NCI-H146 (cell line): ENCODE measurements around the gene MARF1.
A peak's percentile ranks its signal among the peaks of the same experiment; 100 is the strongest.
"Not testable (repeated sequence)": the region's sequence is repeated elsewhere in the genome, so short reads cannot be mapped to it uniquely, and the experiment has no call there.

Experiments used
- DNase-seq: peaks from one replicate; lab custom pipeline; 2025; lab: John Stamatoyannopoulos, UW

Gene MARF1

GRCh38 chr16:15650698-15651171 is 7.8 kb upstream of the MARF1 start:
- no peak for DNase-seq

GRCh38 chr16:15650019-15650697 is 7.2 kb upstream of the MARF1 start, which contains the start of gene NDE1:
TSS of gene NDE1 (plus strand) at chr16:15650245. CDS start at chr16:15664779, 14,534 bp downstream.
- peak; percentile 93 for DNase-seq

- no peak for DNase-seq
Measured at GRCh38 chr16:15649727-15650018, 6.7 kb upstream of the MARF1 start.

- DNase-seq, result not testable (repeated sequence)
Measured at GRCh38 chr16:15649311-15649710, 6.4 kb upstream of the MARF1 start.

- DNase-seq, result no peak
Measured at GRCh38 chr16:15648135-15648730, 5.3 kb upstream of the MARF1 start.

- DNase-seq, result peak; percentile 16
Measured at GRCh38 chr16:15647294-15648014, 4.5 kb upstream of the MARF1 start.

GRCh38 chr16:15646557-15647293 is 3.8 kb upstream of the MARF1 start:
- not testable (repeated sequence) for DNase-seq

GRCh38 chr16:15644962-15645465 is 2.1 kb upstream of the MARF1 start:
- DNase-seq, result peak; percentile 16

- peak; percentile 96 for DNase-seq
Measured at GRCh38 chr16:15644267-15644961, 1.5 kb upstream of the MARF1 start.

GRCh38 chr16:15643946-15644250 is 944 bp upstream of the MARF1 start:
- no peak for DNase-seq

GRCh38 chr16:15642557-15643047 is 352 bp downstream of the MARF1 start:
- DNase-seq, result peak; percentile 85

- DNase-seq, result no peak
Measured at GRCh38 chr16:15641753-15642556, 999 bp downstream of the MARF1 start.

GRCh38 chr16:15640966-15641365 is 2.0 kb downstream of the MARF1 start:
- no peak for DNase-seq

GRCh38 chr16:15639061-15639568 is 3.8 kb downstream of the MARF1 start:
- no peak for DNase-seq

- no peak for DNase-seq
Measured at GRCh38 chr16:15636392-15636873, 6.5 kb downstream of the MARF1 start.

- DNase-seq, result no peak
Measured at GRCh38 chr16:15635926-15636325, 7.0 kb downstream of the MARF1 start.

GRCh38 chr16:15631730-15632409 is 11.1 kb downstream of the MARF1 start:
- no peak for DNase-seq

GRCh38 chr16:15621889-15622288 is 21.1 kb downstream of the MARF1 start:
- DNase-seq, result no peak

GRCh38 chr16:15621456-15621855 is 21.5 kb downstream of the MARF1 start:
- DNase-seq, result no peak
